Smooth muscle cell (in vitro differentiated cells): ENCODE measurements around the gene SMIM45.

Experiments used
- DNase-seq: peaks from one replicate; lab custom pipeline; 2025; ENCODE audit not compliant: unreplicated experiment; lab: John Stamatoyannopoulos, UW
- H2AFZ ChIP-seq: fragments of 200-600 bp; sonication (generic); 2 replicates; pipeline ENCODE4 v1.6.0; 2016; ENCODE audit warnings: antibody characterized with exemption, low read depth, mild to moderate bottlenecking
- H3F3A ChIP-seq: fragments of 200-600 bp; sonication (generic); 2 replicates; pipeline ENCODE4 v1.6.0; 2017; ENCODE audit warnings: antibody characterized with exemption, low read depth
- H3K27ac ChIP-seq: fragments of 200-600 bp; sonication (generic); 2 replicates; pipeline ENCODE4 v1.5.1; 2016; ENCODE audit warnings: low read depth, mild to moderate bottlenecking
- H3K27me3 ChIP-seq: fragments of 200-600 bp; sonication (generic); 2 replicates; pipeline ENCODE4 v1.6.1; 2016; ENCODE audit warnings: low read depth, mild to moderate bottlenecking
- H3K36me3 ChIP-seq: fragments of 200-600 bp; sonication (generic); 2 replicates; pipeline ENCODE4 v1.5.1; 2016; ENCODE audit warnings: low read depth
- H3K4me1 ChIP-seq: fragments of 200-600 bp; sonication (generic); 2 replicates; pipeline ENCODE4 v1.5.1; 2016; ENCODE audit warnings: low read depth
- H3K4me2 ChIP-seq: fragments of 200-600 bp; sonication (generic); 2 replicates; pipeline ENCODE4 v1.6.0; 2016; ENCODE audit warnings: mild to moderate bottlenecking
- H3K4me3 ChIP-seq: fragments of 200-600 bp; sonication (generic); 2 replicates; pipeline ENCODE4 v1.5.1; 2016; ENCODE audit warnings: mild to moderate bottlenecking
- H3K79me2 ChIP-seq: fragments of 200-600 bp; sonication (generic); 2 replicates; pipeline ENCODE4 v1.6.0; 2016; ENCODE audit warnings: low read depth, mild to moderate bottlenecking
- H3K9ac ChIP-seq: fragments of 200-600 bp; sonication (generic); 2 replicates; pipeline ENCODE4 v1.6.0; 2016; ENCODE audit warnings: low read depth
- H3K9me3 ChIP-seq: fragments of 200-600 bp; sonication (generic); replicated peaks from 2 replicates; pipeline ENCODE4 v1.5.1; 2016; ENCODE audit warnings: low read depth
- H4K20me1 ChIP-seq: fragments of 200-600 bp; sonication (generic); 2 replicates; pipeline ENCODE4 v1.6.0; 2016; ENCODE audit warnings: low read depth
- WGBS: methylation state at CpG from one replicate; pipeline ENCODE4 v1.1.7; 2016; ENCODE audit warnings: low lambda C conversion rate; 5-methylcytosine and 5-hydroxymethylcytosine counted together
- TF ChIP-seq, protein P1 (sequence below): fragments of 200-600 bp; sonication (generic); IDR thresholded peaks from 2 replicates; pipeline ENCODE4 v1.5.1; 2017; ENCODE audit warnings: borderline replicate concordance, mild to moderate bottlenecking, antibody characterized with exemption; ENCODE audit not compliant: insufficient read depth, poor library complexity, severe bottlenecking

Gene SMIM45

DNA sequence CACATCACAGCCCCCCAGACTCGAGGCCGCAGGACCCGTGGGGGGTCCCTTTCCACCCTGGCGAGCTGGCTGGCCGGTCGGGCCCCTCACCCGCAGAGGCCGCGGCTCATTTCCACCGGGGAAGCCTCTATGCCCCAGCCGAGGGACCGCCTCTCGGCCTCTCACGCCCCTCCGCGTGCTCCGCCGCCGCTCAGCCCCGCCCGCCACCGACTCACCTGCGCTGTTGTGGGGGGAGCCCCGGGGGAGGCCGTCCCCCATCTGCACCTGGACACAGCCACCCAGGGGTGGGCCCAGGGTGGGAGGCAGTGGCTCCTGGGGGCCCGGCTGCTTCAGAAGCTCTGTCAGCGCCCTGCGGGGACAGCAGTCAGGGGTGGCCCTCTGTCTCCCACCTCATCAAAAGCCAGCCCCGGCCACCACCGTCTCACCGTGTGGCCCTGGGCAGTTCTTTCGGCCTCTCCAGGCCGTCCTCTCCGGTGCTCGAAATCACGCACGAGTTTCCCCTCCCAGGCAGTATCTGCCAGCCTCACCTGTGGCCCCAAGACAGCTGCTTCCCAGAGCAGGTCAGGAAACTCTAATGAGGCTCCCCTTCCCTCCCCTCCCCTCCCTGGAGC, 40.8 kb upstream of the SMIM45 start:
- Histone ChIP-seq H4K20me1 (peaks cover 48% of the 10 kb centered on the region), H3K27me3 (peaks cover 74% of the 10 kb centered on the region), H3K9me3 (no peaks in the 10 kb centered on the region), H3K4me3 (peak overlapping the region; percentile 38), H3K4me2 (peak overlapping the region; percentile 89), H3F3A (no peaks in the 10 kb centered on the region), H3K36me3 (no peaks in the 10 kb centered on the region), H3K79me2 (no peaks in the 10 kb centered on the region), H3K27ac (no peak overlapping the region), H3K9ac (no peak overlapping the region), H3K4me1 (peaks cover 7% of the 10 kb centered on the region), H2AFZ (no peak overlapping the region)
- no peak for DNase-seq
- TF ChIP-seq, protein P1, sequence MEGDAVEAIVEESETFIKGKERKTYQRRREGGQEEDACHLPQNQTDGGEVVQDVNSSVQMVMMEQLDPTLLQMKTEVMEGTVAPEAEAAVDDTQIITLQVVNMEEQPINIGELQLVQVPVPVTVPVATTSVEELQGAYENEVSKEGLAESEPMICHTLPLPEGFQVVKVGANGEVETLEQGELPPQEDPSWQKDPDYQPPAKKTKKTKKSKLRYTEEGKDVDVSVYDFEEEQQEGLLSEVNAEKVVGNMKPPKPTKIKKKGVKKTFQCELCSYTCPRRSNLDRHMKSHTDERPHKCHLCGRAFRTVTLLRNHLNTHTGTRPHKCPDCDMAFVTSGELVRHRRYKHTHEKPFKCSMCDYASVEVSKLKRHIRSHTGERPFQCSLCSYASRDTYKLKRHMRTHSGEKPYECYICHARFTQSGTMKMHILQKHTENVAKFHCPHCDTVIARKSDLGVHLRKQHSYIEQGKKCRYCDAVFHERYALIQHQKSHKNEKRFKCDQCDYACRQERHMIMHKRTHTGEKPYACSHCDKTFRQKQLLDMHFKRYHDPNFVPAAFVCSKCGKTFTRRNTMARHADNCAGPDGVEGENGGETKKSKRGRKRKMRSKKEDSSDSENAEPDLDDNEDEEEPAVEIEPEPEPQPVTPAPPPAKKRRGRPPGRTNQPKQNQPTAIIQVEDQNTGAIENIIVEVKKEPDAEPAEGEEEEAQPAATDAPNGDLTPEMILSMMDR, result no peak
- 40% methylated on average over 16 of the region's 37 CpGs for WGBS

DNA sequence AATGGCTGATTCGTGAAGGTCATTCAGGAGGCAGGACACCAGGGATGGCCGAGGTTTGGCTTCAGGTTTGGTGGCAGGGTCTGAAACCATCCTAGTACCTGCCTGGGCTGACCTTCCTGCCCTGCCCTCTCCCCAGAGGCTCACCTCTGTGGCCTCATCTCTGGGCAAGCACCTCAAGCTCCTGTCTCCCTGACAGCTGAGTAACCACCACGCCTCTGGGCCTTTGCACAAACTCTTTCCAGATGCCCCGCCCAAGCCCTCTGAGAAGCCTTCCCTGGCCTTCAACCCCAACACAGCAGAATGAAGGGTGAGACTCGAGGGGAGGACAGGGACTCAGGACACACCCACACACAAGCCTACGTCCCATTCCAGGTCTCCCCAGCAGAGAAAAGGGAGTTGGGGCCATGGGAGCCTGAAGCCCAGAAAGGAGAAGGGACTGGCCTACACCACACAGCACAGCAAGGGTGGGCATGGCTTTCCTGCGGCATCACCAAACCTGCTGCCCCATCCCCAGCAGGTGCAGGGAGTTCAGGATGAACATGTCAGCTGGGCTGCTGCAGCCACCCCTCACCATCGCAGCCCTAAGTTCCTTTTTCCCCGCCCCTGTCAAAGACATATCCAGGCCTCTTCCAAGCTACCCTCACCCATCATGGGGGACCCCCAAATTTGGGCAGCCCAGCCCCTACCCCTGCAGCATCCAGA, 39.5 kb upstream of the SMIM45 start:
- Histone ChIP-seq H3K27me3 (peaks cover 87% of the 10 kb centered on the region), H2AFZ (no peak overlapping the region), H3K79me2 (no peaks in the 10 kb centered on the region), H3K27ac (no peak overlapping the region), H3K9me3 (no peaks in the 10 kb centered on the region), H3K9ac (no peak overlapping the region), H3K4me3 (no peak overlapping the region), H3K4me2 (no peak overlapping the region), H3K4me1 (peaks cover 7% of the 10 kb centered on the region), H4K20me1 (peaks cover 34% of the 10 kb centered on the region), H3K36me3 (no peaks in the 10 kb centered on the region), H3F3A (no peaks in the 10 kb centered on the region)
- no peak for DNase-seq
- WGBS, result 83% methylated on average over 9 of the region's 9 CpGs
- TF ChIP-seq, protein P1, result no peak

DNA sequence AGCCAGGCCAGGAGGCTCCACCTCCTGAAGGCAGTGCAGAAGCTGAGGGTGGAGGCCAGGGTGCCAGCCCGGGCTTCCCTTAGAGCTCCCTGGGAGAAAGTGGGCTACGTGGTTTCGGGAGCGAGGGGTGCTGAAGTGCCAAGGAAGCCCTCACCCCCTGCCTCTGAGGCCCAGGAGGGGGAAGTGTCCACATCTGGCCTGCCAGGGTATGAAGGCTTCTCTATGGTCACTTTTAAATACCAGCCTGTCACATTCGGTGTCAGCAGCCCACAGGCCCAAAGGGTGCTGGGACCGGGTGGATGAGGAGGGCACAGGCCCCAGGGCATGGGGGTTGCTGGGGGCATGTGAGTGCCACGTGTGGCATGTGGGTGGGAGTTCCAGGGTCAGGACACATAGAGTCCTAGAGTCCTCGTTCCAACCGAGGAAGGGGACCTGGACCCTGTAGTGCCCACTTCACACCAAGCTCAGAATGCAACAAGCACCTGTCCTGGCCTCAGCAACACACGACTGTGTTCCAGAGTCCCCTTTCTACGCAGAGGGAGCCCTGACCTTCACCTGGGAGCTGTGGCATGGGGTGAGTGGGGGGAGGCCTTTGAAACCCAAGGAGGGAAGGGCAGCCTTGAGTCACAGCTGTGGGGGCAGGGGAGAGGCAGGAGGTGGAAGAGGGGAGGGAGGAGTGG, 38.8 kb upstream of the SMIM45 start:
- TF ChIP-seq, protein P1, result no peak
- no peaks in the 10 kb centered on the region for H3K79me2 ChIP-seq
- peaks cover 94% of the 10 kb centered on the region for H3K27me3 ChIP-seq
- H2AFZ ChIP-seq, result no peak overlapping the region
- H3K4me3 ChIP-seq, result no peak overlapping the region
- H3K27ac ChIP-seq, result no peak overlapping the region
- no peak overlapping the region for H3K4me2 ChIP-seq
- WGBS, result 72% methylated on average over 11 of the region's 11 CpGs
- H3K9me3 ChIP-seq, result no peaks in the 10 kb centered on the region
- H3K36me3 ChIP-seq, result no peaks in the 10 kb centered on the region
- H4K20me1 ChIP-seq, result peaks cover 27% of the 10 kb centered on the region
- no peaks in the 10 kb centered on the region for H3F3A ChIP-seq
- H3K9ac ChIP-seq, result no peak overlapping the region
- peaks cover 7% of the 10 kb centered on the region for H3K4me1 ChIP-seq
- DNase-seq, result no peak
